H9 (cell line): Measurements from ENCODE around the gene EBNA1BP2. TPM values are rescaled to one million over a fixed set of nuclear protein-coding genes. Genes with fewer than 3 reads are reported as not detected.

Source experiments
- DNase-seq: peaks from one replicate; pipeline ENCODE4 v3.0.0-alpha.2; 2017
- H2AFZ ChIP-seq: one replicate; pipeline ENCODE4 v1.6.1; 2013; ENCODE audit warnings: mild to moderate bottlenecking, low read length, control low read depth, moderate library complexity
- H2AK5ac ChIP-seq: 2 replicates; pipeline ENCODE4 v1.6.1; 2013; ENCODE audit warnings: low read length, control low read depth, mixed read lengths; ENCODE audit not compliant: insufficient read length
- H2BK120ac ChIP-seq: one replicate; pipeline ENCODE4 v1.6.1; 2013; ENCODE audit warnings: low read depth, mild to moderate bottlenecking, low read length, control low read depth, inconsistent platforms; ENCODE audit not compliant: poor library complexity, severe bottlenecking
- H2BK12ac ChIP-seq: 2 replicates; pipeline ENCODE4 v1.6.1; 2013; ENCODE audit warnings: low read length, control low read depth, mixed read lengths, low read depth; ENCODE audit not compliant: insufficient read length
- H2BK15ac ChIP-seq: 2 replicates; pipeline ENCODE4 v1.6.1; 2013; ENCODE audit warnings: low read depth, low read length, control low read depth
- H2BK20ac ChIP-seq: one replicate; pipeline ENCODE4 v1.6.1; 2013; ENCODE audit warnings: low read depth, mild to moderate bottlenecking, low read length, control low read depth, inconsistent platforms; ENCODE audit not compliant: poor library complexity, severe bottlenecking
- H2BK5ac ChIP-seq: 2 replicates; pipeline ENCODE4 v1.6.1; 2013; ENCODE audit warnings: low read length, control low read depth, mixed read lengths; ENCODE audit not compliant: insufficient read length
- H3K14ac ChIP-seq: 2 replicates; pipeline ENCODE4 v1.6.1; 2013; ENCODE audit warnings: low read length, control low read depth; ENCODE audit not compliant: insufficient read depth
- H3K18ac ChIP-seq: 2 replicates; pipeline ENCODE4 v1.6.1; 2013; ENCODE audit warnings: low read depth, mild to moderate bottlenecking, mixed read lengths, low read length, control low read depth; ENCODE audit not compliant: insufficient read length
- H3K23ac ChIP-seq: 2 replicates; pipeline ENCODE4 v1.6.1; 2013; ENCODE audit warnings: low read length, control low read depth, mixed read lengths, low read depth; ENCODE audit not compliant: insufficient read length
- H3K23me2 ChIP-seq: 2 replicates; pipeline ENCODE4 v1.6.1; 2013; ENCODE audit warnings: low read depth, mild to moderate bottlenecking, mixed read lengths, low read length, control low read depth; ENCODE audit not compliant: insufficient read length, poor library complexity, severe bottlenecking
- H3K27ac ChIP-seq: 2 replicates; pipeline ENCODE4 v1.5.1; 2013; ENCODE audit warnings: low read length, control low read depth, mixed read lengths, low read depth; ENCODE audit not compliant: insufficient read length
- H3K27me3 ChIP-seq: 2 replicates; pipeline ENCODE4 v1.6.1; 2013; ENCODE audit warnings: low read length, control low read depth, inconsistent platforms; ENCODE audit not compliant: insufficient read depth
- H3K4ac ChIP-seq: 2 replicates; pipeline ENCODE4 v1.6.1; 2013; ENCODE audit warnings: low read depth, mild to moderate bottlenecking, control low read depth, inconsistent platforms, low read length, moderate library complexity
- H3K4me1 ChIP-seq: 2 replicates; pipeline ENCODE4 v1.6.1; 2013; ENCODE audit warnings: low read length, control low read depth, inconsistent platforms; ENCODE audit not compliant: insufficient read depth
- H3K4me2 ChIP-seq: 2 replicates; pipeline ENCODE4 v1.6.1; 2013; ENCODE audit warnings: low read length, control low read depth, mixed read lengths; ENCODE audit not compliant: insufficient read length, insufficient read depth
- H3K56ac ChIP-seq: 2 replicates; pipeline ENCODE4 v1.6.1; 2013; ENCODE audit warnings: low read depth, mild to moderate bottlenecking, mixed read lengths, low read length, control low read depth; ENCODE audit not compliant: insufficient read length
- H3K79me1 ChIP-seq: 2 replicates; pipeline ENCODE4 v1.6.1; 2013; ENCODE audit warnings: low read depth, mild to moderate bottlenecking, moderate library complexity, low read length, control low read depth, inconsistent platforms; ENCODE audit not compliant: insufficient read depth, poor library complexity, severe bottlenecking
- H3K79me2 ChIP-seq: 2 replicates; pipeline ENCODE4 v1.6.1; 2013; ENCODE audit warnings: low read length, control low read depth, inconsistent platforms; ENCODE audit not compliant: insufficient read depth
- H3K9ac ChIP-seq: 2 replicates; pipeline ENCODE4 v1.6.1; 2013; ENCODE audit warnings: low read length, control low read depth, mixed read lengths; ENCODE audit not compliant: insufficient read length; ENCODE audit errors: extremely low read depth
- H3K9me3 ChIP-seq: one replicate; pipeline ENCODE4 v1.6.1; 2013; ENCODE audit warnings: low read depth, low read length, inconsistent platforms; ENCODE audit not compliant: control insufficient read depth
- H3T11ph ChIP-seq: one replicate; pipeline ENCODE4 v1.6.1; 2013; ENCODE audit warnings: mild to moderate bottlenecking, low read length, control low read depth, inconsistent platforms
- H4K20me1 ChIP-seq: one replicate; pipeline ENCODE4 v1.6.1; 2013; ENCODE audit not compliant: control insufficient read depth, insufficient read length, insufficient read depth
- H4K5ac ChIP-seq: 2 replicates; pipeline ENCODE4 v1.6.1; 2013; ENCODE audit warnings: low read depth, mild to moderate bottlenecking, mixed read lengths, low read length, control low read depth; ENCODE audit not compliant: insufficient read length
- H4K8ac ChIP-seq: replicated peaks from 2 replicates; pipeline ENCODE4 v1.6.1; 2013; ENCODE audit warnings: low read length, control low read depth, mixed read lengths, low read depth; ENCODE audit not compliant: insufficient read length
- H4K91ac ChIP-seq: 2 replicates; pipeline ENCODE4 v1.6.1; 2013; ENCODE audit warnings: low read depth, mild to moderate bottlenecking, moderate library complexity, mixed read lengths, low read length, control low read depth; ENCODE audit not compliant: insufficient read length
- H3K27ac Mint-ChIP-seq, 3 experiments: 2 replicates in 2 of 3; 3 replicates in 1 of 3; pipeline ENCODE4 v1.8.0; 2020 to 2021; ENCODE audit warnings: mixed read lengths in 3 of 3, mild to moderate bottlenecking in 1 of 3, moderate library complexity in 1 of 3
- H3K27me3 Mint-ChIP-seq: 2 replicates; pipeline ENCODE4 v1.8.0; 2021; ENCODE audit warnings: low read depth, mild to moderate bottlenecking, moderate library complexity, mixed read lengths
- H3K36me3 Mint-ChIP-seq, 3 experiments: 2 replicates in 2 of 3; 3 replicates in 1 of 3; pipeline ENCODE4 v1.8.0; 2020 to 2021; ENCODE audit warnings: low read depth in 3 of 3, mixed read lengths in 3 of 3; ENCODE audit not compliant: insufficient read depth in 1 of 3
- H3K4me1 Mint-ChIP-seq, 2 experiments: 2 replicates each; pipeline ENCODE4 v1.8.0; 2020; ENCODE audit warnings: mixed read lengths in 2 of 2
- H3K4me3 Mint-ChIP-seq, 2 experiments: 2 replicates in 1 of 2; 3 replicates in 1 of 2; pipeline ENCODE4 v1.8.0; 2020 to 2021; ENCODE audit warnings: mild to moderate bottlenecking in 2 of 2, mixed read lengths in 2 of 2, moderate library complexity in 1 of 2
- H3K9me3 Mint-ChIP-seq, 2 experiments: 2 replicates in 1 of 2; 3 replicates in 1 of 2; pipeline ENCODE4 v1.8.0; 2020; ENCODE audit warnings: mild to moderate bottlenecking in 2 of 2, mixed read lengths in 2 of 2, moderate library complexity in 1 of 2
- WGBS: extraction: QIAGEN DNeasy Blood & Tissue Kit; methylation state at CpG from one replicate; pipeline ENCODE4 v1.1.7; 2013; ENCODE audit warnings: missing lambda C conversion rate, low lambda C conversion rate, mixed read lengths; ENCODE audit not compliant: insufficient read length; ENCODE audit errors: extremely low coverage; 5-methylcytosine and 5-hydroxymethylcytosine counted together
- total RNA-seq: library from RNA; stranded (reverse); gene quantifications from 2 replicates; pipeline ENCODE4 v1.2.1, GENCODE V29; 2021
- TF ChIP-seq, protein P1 (sequence below): fragments of 200-600 bp; sonication (generic); conservative IDR thresholded peaks from 3 replicates; pipeline ENCODE4 v1.8.0; 2021; ENCODE audit warnings: antibody characterized with exemption, mild to moderate bottlenecking

Gene EBNA1BP2
- total RNA-seq, 1 experiment from 2014 or later: 84.7 TPM

DNA sequence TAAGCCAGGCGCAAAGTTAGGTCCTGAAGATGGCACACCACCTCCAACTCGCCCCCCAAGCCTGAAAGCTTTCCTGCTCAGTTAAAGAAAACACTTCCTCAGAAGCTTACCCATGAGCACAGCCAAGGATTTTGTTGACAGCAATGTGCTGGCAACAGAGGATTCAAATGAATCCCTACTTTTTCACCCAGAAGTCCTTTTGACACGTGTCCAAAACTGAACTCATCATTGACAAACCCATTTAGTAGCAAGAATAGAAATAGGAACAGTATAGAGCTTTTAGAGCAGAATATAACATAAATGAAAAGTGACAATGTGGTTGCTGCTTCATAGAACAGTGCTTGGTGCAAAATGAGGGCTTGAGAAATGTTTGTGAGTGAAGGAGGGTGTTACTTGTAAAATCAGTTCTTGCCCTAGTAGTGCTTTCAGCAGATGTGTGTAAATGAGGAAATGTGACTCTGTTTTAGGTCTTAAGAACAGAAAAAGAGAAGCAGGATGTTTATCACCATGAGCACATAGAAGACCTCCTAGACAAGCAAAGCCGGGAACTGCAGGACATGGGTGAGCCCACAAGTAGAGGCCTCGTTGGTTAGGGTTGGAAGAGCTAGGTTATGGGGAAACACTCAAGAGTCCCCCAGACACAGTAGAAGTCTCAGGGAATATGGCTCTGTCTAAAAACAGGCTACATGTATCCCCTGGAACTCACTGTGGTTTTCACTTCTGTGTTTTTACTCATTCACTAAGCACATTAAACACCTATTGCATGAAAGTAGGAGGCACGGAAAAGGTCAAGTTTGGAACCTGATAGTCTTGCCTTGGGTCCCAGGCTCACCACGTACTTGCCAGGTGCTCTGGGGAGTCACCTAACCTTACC lies 49.1 kb upstream of the EBNA1BP2 start:
- H3K4me2 ChIP-seq: no peak overlapping the region
- TF ChIP-seq, protein P1, sequence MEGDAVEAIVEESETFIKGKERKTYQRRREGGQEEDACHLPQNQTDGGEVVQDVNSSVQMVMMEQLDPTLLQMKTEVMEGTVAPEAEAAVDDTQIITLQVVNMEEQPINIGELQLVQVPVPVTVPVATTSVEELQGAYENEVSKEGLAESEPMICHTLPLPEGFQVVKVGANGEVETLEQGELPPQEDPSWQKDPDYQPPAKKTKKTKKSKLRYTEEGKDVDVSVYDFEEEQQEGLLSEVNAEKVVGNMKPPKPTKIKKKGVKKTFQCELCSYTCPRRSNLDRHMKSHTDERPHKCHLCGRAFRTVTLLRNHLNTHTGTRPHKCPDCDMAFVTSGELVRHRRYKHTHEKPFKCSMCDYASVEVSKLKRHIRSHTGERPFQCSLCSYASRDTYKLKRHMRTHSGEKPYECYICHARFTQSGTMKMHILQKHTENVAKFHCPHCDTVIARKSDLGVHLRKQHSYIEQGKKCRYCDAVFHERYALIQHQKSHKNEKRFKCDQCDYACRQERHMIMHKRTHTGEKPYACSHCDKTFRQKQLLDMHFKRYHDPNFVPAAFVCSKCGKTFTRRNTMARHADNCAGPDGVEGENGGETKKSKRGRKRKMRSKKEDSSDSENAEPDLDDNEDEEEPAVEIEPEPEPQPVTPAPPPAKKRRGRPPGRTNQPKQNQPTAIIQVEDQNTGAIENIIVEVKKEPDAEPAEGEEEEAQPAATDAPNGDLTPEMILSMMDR: no peak
- H2AFZ ChIP-seq: no peak overlapping the region
- H4K8ac ChIP-seq: no peak overlapping the region
- no peak overlapping the region for H2BK15ac ChIP-seq
- H4K5ac ChIP-seq: no peak overlapping the region
- H4K91ac ChIP-seq: no peak overlapping the region
- no peaks in the 10 kb centered on the region for H3K23me2 ChIP-seq
- H3T11ph ChIP-seq: no peak overlapping the region
- H3K18ac ChIP-seq: no peak overlapping the region
- no peak overlapping the region for H3K56ac ChIP-seq
- Mint-ChIP-seq H3K36me3 (no peaks in the 10 kb centered on the region), H3K4me3 (no peak overlapping the region), H3K4me1 (no peaks in the 10 kb centered on the region), H3K27ac (no peak overlapping the region), H3K27me3 (peaks cover 5% of the 10 kb centered on the region), H3K9me3 (no peaks in the 10 kb centered on the region)
- no peak overlapping the region for H2BK120ac ChIP-seq
- H3K79me1 ChIP-seq: no peaks in the 10 kb centered on the region
- H4K20me1 ChIP-seq: no peaks in the 10 kb centered on the region
- H2AK5ac ChIP-seq: no peak overlapping the region
- DNase-seq: no peak
- no peak overlapping the region for H3K23ac ChIP-seq
- H3K27ac ChIP-seq: no peak overlapping the region
- H2BK20ac ChIP-seq: no peak overlapping the region
- no peak overlapping the region for H3K14ac ChIP-seq
- WGBS: no CpG with 5 or more reads among the region's 7 CpGs
- no peak overlapping the region for H3K4ac ChIP-seq
- H2BK12ac ChIP-seq: no peak overlapping the region
- no peak overlapping the region for H2BK5ac ChIP-seq
- H3K27me3 ChIP-seq: no peaks in the 10 kb centered on the region
- H3K79me2 ChIP-seq: no peaks in the 10 kb centered on the region
- H3K9ac ChIP-seq: no peak overlapping the region
- no peaks in the 10 kb centered on the region for H3K9me3 ChIP-seq
- H3K4me1 ChIP-seq: no peaks in the 10 kb centered on the region
